ENCODE results near the gene MED29. TPM values are rescaled to one million over a fixed set of nuclear protein-coding genes. Genes with fewer than 3 reads are reported as not detected.

The MED29 gene
- total and polyA plus RNA-seq, 2 of the 4 experiments (the other 2 are of a cell fraction): 17.6 to 28.8 TPM

DNA sequence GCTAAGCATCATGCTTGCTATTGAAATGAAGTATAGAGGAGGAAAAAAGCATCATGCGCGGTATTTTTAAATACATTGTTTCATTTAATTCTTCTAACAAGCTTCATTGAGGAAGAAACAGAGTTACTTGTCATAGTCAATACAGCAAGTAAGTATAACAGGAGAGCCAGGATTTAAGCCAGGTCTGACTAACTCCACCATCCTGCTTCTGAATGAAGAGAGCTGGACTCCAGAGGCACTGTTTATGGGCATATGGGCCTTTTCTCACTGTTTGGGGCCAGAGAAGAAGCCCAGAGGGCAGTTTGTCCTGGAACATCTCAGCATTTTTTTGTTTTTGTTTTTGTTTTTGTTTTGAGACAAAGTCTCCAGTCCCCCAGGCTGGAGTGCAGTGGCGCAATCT lies 41.0 kb upstream of the MED29 start:
- Histone ChIP-seq H3K27ac (ENCODE audit: insufficient read depth, low read length) (no peak overlapping the region), H3K79me1 (ENCODE audit: low read depth in 1 of 2, low read length in 2 of 2) (peaks cover 46 to 83% of the 10 kb centered on the region in 2 experiments), H2AK5ac (ENCODE audit: low read depth, low read length) (no peak overlapping the region), H3K27me3 (ENCODE audit: control insufficient read depth, insufficient read depth, low read length) (no peaks in the 10 kb centered on the region), H2AK9ac (replicated peaks; ENCODE audit: low read depth, low read length, poor library complexity) (no peak overlapping the region), H3K56ac (ENCODE audit: extremely low read depth, insufficient read depth, low read length) (no peak overlapping the region), H3K23ac (ENCODE audit: low read depth, low read length) (no peak overlapping the region), H4K5ac (ENCODE audit: low read depth, low read length) (no peak overlapping the region), H3K9me1 (ENCODE audit: insufficient read depth, low read length) (peaks cover 17% of the 10 kb centered on the region), H3K18ac (ENCODE audit: low read depth, low read length) (no peak overlapping the region), H4K8ac (ENCODE audit: low read depth in 2 of 2, low read length in 2 of 2) (no peak overlapping the region), H3K9ac (ENCODE audit: low read depth, low read length) (no peak overlapping the region), H2BK15ac (ENCODE audit: low read depth, low read length) (no peak overlapping the region), H2BK20ac (ENCODE audit: low read depth, low read length) (no peak overlapping the region), H3K4me2 (ENCODE audit: low read depth, low read length) (no peak overlapping the region), H3K4me1 (ENCODE audit: control insufficient read depth, insufficient read depth, low read length) (peaks cover 13% of the 10 kb centered on the region), H4K91ac (ENCODE audit: insufficient read depth, low read depth, low read length) (no peak overlapping the region), H3K36me3 (ENCODE audit: control insufficient read depth, insufficient read depth, low read length) (peaks cover 40% of the 10 kb centered on the region), H3K9me3 (ENCODE audit: control insufficient read depth, insufficient read depth, low read length) (no peaks in the 10 kb centered on the region), H2BK5ac (ENCODE audit: low read depth, low read length, poor library complexity, severe bottlenecking) (no peak overlapping the region), H2BK120ac (ENCODE audit: low read depth, low read length) (no peak overlapping the region), H4K20me1 (ENCODE audit: insufficient read depth, low read length) (peaks cover 60% of the 10 kb centered on the region), H3K14ac (replicated peaks; ENCODE audit: low read depth, low read length) (no peak overlapping the region), H3K4me3 (ENCODE audit: insufficient read depth, low read depth, low read length) (no peak overlapping the region), H3K4ac (ENCODE audit: low read depth, low read length) (no peak overlapping the region), H2AFZ (replicated peaks; ENCODE audit: low read length, poor library complexity) (no peak overlapping the region)
- no TSS peak for BruUV-seq (replicated peaks)
- dilution Hi-C loops (cut with HindIII; ENCODE audit: low sequenced_read_pairs, unreplicated experiment): no loop called here
- in situ Hi-C loops (cut with MboI; ENCODE audit: low sequenced_read_pairs): no loop called here
- POLR2A ChIA-PET (ENCODE audit: unreplicated experiment): no interaction called here
- no peak for DNase-seq
- TF ChIP-seq BHLHE40 (IDR thresholded peaks at IDR 0.05; ENCODE audit: low read depth, low read length) (no peak), NFE2L2 (IDR thresholded peaks at IDR 0.05; ENCODE audit: low read depth, low read length) (no peak), RAD21 (IDR thresholded peaks at IDR 0.05; ENCODE audit: low read length) (no peak), SMC3 (IDR thresholded peaks at IDR 0.05; ENCODE audit: low read depth, low read length) (no peak), RFX5 (IDR thresholded peaks at IDR 0.05; ENCODE audit: low read depth, low read length) (no peak)
- TF ChIP-seq, protein P1, sequence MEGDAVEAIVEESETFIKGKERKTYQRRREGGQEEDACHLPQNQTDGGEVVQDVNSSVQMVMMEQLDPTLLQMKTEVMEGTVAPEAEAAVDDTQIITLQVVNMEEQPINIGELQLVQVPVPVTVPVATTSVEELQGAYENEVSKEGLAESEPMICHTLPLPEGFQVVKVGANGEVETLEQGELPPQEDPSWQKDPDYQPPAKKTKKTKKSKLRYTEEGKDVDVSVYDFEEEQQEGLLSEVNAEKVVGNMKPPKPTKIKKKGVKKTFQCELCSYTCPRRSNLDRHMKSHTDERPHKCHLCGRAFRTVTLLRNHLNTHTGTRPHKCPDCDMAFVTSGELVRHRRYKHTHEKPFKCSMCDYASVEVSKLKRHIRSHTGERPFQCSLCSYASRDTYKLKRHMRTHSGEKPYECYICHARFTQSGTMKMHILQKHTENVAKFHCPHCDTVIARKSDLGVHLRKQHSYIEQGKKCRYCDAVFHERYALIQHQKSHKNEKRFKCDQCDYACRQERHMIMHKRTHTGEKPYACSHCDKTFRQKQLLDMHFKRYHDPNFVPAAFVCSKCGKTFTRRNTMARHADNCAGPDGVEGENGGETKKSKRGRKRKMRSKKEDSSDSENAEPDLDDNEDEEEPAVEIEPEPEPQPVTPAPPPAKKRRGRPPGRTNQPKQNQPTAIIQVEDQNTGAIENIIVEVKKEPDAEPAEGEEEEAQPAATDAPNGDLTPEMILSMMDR (conservative IDR thresholded peaks at IDR 0.05; ENCODE audit: low read depth, low read length): no peak
- intact Hi-C loops (cut with micrococcal nuclease): no loop called here
- no peak for ATAC-seq (ENCODE audit: low read depth)
- no CpG with 5 or more reads among the region's 3 CpGs for whole genome bisulfite sequencing, 2 experiments (ENCODE audit: extremely low coverage in 2 of 2, insufficient read length in 1 of 2)
- CTCF ChIA-PET: interaction anchor here (0.5 to 0.6 kb wide), 2 partner anchors 76 to 1467 kb away, joined by 3 read pairs; no protein-coding TSS in a partner anchor
